ENCODE measurements around the gene OR4C45. TPM values are rescaled to one million over a fixed set of nuclear protein-coding genes. Genes with fewer than 3 reads are reported as not detected.

The OR4C45 gene
- total RNA-seq, 4 donors from 2014 or later, result not detected

DNA sequence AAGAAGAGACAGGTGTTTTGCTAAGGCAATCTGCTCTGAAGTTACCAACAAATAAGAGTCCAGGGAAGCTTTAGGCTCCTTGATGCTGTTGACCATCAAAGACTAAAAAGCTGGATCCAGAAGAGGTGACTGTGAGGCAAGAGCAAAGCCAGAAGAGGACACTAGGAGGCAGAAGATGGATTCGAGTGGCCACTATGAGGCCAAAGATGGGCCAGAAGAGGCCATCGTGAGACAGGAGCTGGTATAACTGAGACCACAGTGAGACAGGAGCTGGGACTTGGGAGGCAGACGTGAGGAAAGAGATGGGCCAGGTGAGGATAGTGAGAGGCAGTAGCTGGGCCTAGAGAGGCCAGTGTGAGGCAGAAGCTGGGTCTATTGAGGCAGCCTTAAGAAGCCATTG is 37.7 kb downstream of the OR4C45 start:
- Histone ChIP-seq H3K4me3 (no peak overlapping the region), H3K27me3 (no peaks in the 10 kb centered on the region), H3K36me3 (no peaks in the 10 kb centered on the region), H3K9me3 (peaks cover 0 to 31% (median 0%) of the 10 kb centered on the region in 4 donors), H3K4me1 (no peaks in the 10 kb centered on the region), H3K27ac (no peak overlapping the region)
- DNase-seq, result no peak
- TF ChIP-seq, protein P1, sequence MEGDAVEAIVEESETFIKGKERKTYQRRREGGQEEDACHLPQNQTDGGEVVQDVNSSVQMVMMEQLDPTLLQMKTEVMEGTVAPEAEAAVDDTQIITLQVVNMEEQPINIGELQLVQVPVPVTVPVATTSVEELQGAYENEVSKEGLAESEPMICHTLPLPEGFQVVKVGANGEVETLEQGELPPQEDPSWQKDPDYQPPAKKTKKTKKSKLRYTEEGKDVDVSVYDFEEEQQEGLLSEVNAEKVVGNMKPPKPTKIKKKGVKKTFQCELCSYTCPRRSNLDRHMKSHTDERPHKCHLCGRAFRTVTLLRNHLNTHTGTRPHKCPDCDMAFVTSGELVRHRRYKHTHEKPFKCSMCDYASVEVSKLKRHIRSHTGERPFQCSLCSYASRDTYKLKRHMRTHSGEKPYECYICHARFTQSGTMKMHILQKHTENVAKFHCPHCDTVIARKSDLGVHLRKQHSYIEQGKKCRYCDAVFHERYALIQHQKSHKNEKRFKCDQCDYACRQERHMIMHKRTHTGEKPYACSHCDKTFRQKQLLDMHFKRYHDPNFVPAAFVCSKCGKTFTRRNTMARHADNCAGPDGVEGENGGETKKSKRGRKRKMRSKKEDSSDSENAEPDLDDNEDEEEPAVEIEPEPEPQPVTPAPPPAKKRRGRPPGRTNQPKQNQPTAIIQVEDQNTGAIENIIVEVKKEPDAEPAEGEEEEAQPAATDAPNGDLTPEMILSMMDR (IDR thresholded peaks at IDR 0.05), result no peak

DNA sequence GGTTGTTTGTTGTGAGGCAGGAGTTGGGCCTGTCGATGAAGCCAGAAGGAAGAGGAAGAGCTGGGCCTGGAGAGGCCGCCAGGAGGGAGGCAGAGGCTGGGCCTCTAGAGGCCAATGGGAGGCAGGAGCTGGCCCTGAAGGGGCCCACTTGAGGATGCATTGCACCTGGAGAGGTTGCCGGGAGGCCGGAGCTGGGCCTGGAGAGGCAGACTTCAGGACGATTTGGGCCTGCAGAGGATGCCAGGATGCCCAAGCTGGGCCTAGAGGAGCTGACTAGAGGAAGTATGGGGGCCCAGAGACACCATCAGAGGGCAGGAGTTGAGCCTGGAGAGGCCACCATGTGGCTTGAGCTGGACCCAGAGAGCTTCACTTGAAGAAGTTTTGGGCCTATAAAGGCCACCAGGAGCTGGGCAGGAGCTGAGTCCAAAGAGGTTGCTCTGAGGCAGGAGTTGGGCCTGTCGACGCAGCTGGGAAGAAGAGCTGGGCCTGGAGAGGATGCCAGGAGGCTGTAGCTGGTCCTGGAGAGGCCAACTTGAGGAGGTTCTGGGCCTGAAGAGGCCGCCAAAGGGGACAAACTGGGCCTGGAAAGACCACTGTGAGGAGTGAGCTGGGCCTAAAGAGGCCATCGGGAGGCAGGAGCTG is 39.0 kb downstream of the OR4C45 start:
- TF ChIP-seq POLR2A (IDR thresholded peaks at IDR 0.05), result no peak
- TF ChIP-seq, protein P1 (IDR thresholded peaks at IDR 0.05), result no peak
- no peaks in the 10 kb centered on the region for H3K27me3 ChIP-seq
- H3K27ac ChIP-seq, result no peak overlapping the region
- H3K36me3 ChIP-seq, result no peaks in the 10 kb centered on the region
- H3K4me1 ChIP-seq, result no peaks in the 10 kb centered on the region
- DNase-seq, result no peak
- H3K9me3 ChIP-seq, result peaks cover 0 to 31% (median 0%) of the 10 kb centered on the region in 4 donors
- H3K4me3 ChIP-seq, result no peak overlapping the region

DNA sequence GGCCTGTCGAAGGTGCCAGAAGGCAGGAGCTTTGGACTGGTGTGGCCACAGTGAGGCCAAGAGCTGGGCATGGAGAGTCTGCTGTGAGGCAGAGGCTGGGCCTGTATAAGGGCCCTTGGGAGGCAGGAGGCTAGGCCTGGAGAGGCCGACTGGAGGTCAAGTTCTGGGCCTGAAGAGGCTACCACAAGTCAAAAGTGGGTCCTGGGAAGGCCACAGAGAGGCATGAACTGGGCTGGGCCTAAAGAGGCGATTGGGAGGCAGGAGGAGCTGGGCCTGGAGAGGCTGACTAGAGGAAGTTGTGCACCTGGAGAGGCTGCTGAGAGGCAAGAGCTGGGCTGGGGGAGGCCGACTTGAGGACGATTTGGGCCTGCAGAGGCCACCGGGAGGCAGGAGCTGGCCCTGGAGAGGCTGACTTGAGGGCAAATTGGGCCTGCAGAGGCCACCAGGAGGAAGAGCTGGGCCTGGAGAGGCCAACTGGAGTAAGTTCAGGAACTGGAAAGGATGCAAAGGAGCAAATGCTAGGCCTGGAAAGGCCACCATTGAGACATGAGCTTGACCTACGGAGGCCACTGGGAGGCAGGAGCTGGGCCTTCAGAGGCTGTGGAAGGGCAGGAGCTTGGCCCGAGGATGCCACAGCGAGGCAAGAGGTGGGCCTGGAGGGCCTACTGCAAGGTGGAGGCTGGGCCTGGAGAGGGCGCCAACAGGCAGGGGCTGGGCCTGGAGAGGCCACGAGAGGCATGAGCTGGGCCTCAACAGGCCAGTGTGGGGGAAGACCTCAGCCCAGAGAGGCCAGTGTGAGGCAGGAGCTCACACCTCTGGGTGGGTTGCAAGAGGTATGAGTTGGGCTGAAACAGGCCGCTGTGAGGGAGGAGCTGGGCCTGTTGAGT is 39.8 kb downstream of the OR4C45 start:
- H3K9me3 ChIP-seq, result peaks cover 0 to 31% (median 0%) of the 10 kb centered on the region in 4 donors
- no peaks in the 10 kb centered on the region for H3K4me1 ChIP-seq
- H3K4me3 ChIP-seq, result no peak overlapping the region
- no peaks in the 10 kb centered on the region for H3K27me3 ChIP-seq
- TF ChIP-seq, protein P1 (IDR thresholded peaks at IDR 0.05), result no peak
- TF ChIP-seq POLR2A (IDR thresholded peaks at IDR 0.05), result no peak
- H3K27ac ChIP-seq, result no peak overlapping the region
- H3K36me3 ChIP-seq, result no peaks in the 10 kb centered on the region
- peak in 1 of 3 donors; percentile 36 for DNase-seq

DNA sequence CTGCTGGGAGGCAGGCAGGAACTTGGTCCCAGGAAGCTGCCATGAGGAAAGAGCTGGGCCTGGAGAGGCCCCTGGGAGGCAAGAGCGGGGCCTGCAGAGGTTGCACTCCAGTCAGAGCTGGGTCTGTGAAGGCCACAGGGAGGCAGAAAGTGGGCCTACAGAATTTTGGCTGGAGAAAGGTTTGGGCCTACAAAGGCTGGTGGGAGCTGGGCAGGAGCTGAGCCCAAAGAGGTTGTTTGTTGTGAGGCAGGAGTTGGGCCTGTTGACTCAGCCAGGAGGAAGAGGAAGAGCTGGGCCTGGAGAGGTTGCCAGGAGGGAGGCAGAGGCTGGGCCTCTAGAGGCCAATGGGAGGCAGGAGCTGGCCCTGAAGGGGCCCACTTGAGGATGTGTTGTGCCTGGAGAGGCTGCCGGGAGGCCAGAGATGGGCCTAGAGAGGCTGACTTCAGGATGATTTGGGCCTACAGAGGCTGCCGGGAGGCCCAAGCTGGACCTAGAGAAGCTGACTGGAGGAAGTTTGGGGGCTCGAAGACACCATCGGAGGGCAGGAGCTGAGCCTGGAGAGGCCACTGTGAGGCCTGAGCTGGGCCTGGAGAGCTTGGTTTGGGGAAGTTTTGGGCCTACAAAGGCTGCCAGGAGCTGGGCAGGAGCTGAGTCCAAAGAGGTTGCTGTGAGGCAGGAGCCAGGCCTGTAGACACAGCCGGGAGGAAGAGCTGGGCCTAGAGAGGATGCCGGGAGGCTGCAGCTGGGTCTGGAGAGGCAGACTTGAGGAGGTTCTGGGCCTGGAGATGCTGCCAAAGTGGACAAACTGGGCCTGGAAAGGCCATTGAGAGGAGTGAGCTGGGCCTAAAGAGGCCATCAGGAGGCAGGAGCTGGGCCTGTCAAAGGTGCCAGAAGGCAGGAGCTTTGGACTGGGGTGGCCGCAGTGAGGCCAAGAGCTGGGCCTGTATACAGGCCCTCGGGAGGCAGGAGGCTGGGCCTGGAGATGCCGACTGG is 40.7 kb downstream of the OR4C45 start:
- Histone ChIP-seq H3K4me3 (no peak overlapping the region), H3K9me3 (peaks cover 0 to 31% (median 0%) of the 10 kb centered on the region in 4 donors), H3K36me3 (no peaks in the 10 kb centered on the region), H3K27ac (no peak overlapping the region), H3K4me1 (no peaks in the 10 kb centered on the region), H3K27me3 (no peaks in the 10 kb centered on the region)
- DNase-seq, result no peak
- no peak for TF ChIP-seq POLR2A (IDR thresholded peaks at IDR 0.05)
- TF ChIP-seq, protein P1 (IDR thresholded peaks at IDR 0.05), result no peak

DNA sequence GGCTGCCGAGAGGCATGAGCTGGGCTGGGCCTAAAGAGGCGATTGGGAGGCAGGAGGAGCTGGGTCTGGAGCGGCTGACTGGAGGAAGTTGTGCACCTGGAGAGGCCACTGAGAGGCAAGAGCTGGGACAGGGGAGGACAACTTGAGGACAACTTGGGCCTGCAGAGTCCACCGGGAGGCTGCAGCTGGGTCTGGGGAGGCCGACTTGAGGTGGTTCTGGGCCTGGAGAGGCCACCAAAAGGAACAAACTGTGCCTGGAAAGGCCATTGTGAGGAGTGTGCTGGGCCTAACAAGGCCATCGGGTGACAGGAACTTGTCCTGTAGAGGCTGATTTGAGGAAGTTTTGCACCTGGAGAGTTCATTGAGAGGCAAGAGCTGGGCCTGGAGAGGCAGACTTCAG is 41.5 kb downstream of the OR4C45 start:
- no peak for DNase-seq
- Histone ChIP-seq H3K4me3 (no peak overlapping the region), H3K9me3 (peaks cover 0 to 31% (median 0%) of the 10 kb centered on the region in 4 donors)

More for the DNA sequence above, 41.5 kb downstream of the OR4C45 start:
- Histone ChIP-seq H3K4me1 (no peaks in the 10 kb centered on the region), H3K36me3 (no peaks in the 10 kb centered on the region), H3K27ac (no peak overlapping the region), H3K27me3 (no peaks in the 10 kb centered on the region)
- TF ChIP-seq, protein P1 (IDR thresholded peaks at IDR 0.05), result no peak
- no peak for TF ChIP-seq POLR2A (IDR thresholded peaks at IDR 0.05)

All from Peyer's patch (tissue), 4 donors.